ENCODE data around the gene MID1. TPM values are rescaled to one million over a fixed set of nuclear protein-coding genes. Genes with fewer than 3 reads are reported as not detected.

MID1 gene
- polyA plus RNA-seq, 2 of the 4 experiments (the other 2 are of a cell fraction) = 59.5 to 106 TPM

GRCh38 chrX:10629905-10630304 is 9.5 kb upstream of the MID1 start:
- ChIA-PET POLR2A (no interaction called here), CTCF (interaction anchor here (0.7 to 4.5 kb wide), 3 partner anchors 9 to 440 kb away, joined by 3 to 41 read pairs (median 22); partner anchors contain the start of gene MID1)
- no peaks in the 10 kb centered on the region for H3K9me3 ChIP-seq
- H3K4me1 ChIP-seq = peaks cover 70% of the 10 kb centered on the region
- TF ChIP-seq REST (IDR thresholded peaks at IDR 0.05) (no peak), TFCP2L1 (CRISPR knock-in tag; IDR thresholded peaks at IDR 0.05) (no peak), FOXS1 (CRISPR knock-in tag; IDR thresholded peaks at IDR 0.05) (no peak), HOXA7 (CRISPR knock-in tag; IDR thresholded peaks at IDR 0.05) (no peak), JUNB (IDR thresholded peaks at IDR 0.05) (no peak), HMGXB4 (CRISPR knock-in tag; IDR thresholded peaks at IDR 0.05; ENCODE audit: borderline replicate concordance) (no peak), EHMT2 (IDR thresholded peaks at IDR 0.05; ENCODE audit: low read depth) (no peak), BCL3 (IDR thresholded peaks at IDR 0.05) (no peak), JUN (IDR thresholded peaks at IDR 0.05) (no peak), RAD21 (conservative IDR thresholded peaks at IDR 0.05 in 1 of 2, IDR thresholded peaks at IDR 0.05 in 1 of 2) (no peak), HEYL (CRISPR knock-in tag; IDR thresholded peaks at IDR 0.05) (no peak), BHLHE40 (IDR thresholded peaks at IDR 0.05; ENCODE audit: low read depth, low read length) (no peak), FOSB (CRISPR knock-in tag; IDR thresholded peaks at IDR 0.05) (no peak), SMC3 (IDR thresholded peaks at IDR 0.05) (no peak), TP53 (CRISPR knock-in tag; IDR thresholded peaks at IDR 0.05) (no peak), HOXB13 (CRISPR knock-in tag; IDR thresholded peaks at IDR 0.05; ENCODE audit: low read depth) (no peak)
- WGBS (ENCODE audit: missing lambda C conversion rate) = 93% methylated on average over 3 of the region's 3 CpGs
- peak; percentile 97 for FAIRE-seq
- peak overlapping the region; percentile 38; the same call in 1 of the 3 replicates for H3K4me2 ChIP-seq
- no peak overlapping the region for H3K4me3 ChIP-seq
- no peak for ATAC-seq
- peak overlapping the region; percentile 87 to 93 for H3K27ac ChIP-seq
- DNase-seq (ENCODE audit: low read depth in 1 of 2, low spot score in 1 of 2) = no peak

- peak; percentile 100 for FAIRE-seq
- H3K4me1 ChIP-seq = peaks cover 65% of the 10 kb centered on the region
- no peak overlapping the region for H3K4me3 ChIP-seq
- DNase-seq (ENCODE audit: low read depth in 1 of 2, low spot score in 1 of 2) = no peak
- ATAC-seq = no peak; a peak in 1 of 6 replicates
- no peaks in the 10 kb centered on the region for H3K9me3 ChIP-seq
- no peak for TF ChIP-seq TFCP2L1 (CRISPR knock-in tag; IDR thresholded peaks at IDR 0.05)
- TF ChIP-seq JUNB (IDR thresholded peaks at IDR 0.05) = peak; percentile 22; the same call in 1 of the 2 replicates
- peak in 1 of 2 experiments; percentile 30; a peak in 1 of 5 replicates for TF ChIP-seq JUN (IDR thresholded peaks at IDR 0.05)
- TF ChIP-seq EP300 (IDR thresholded peaks at IDR 0.05) = peak in 1 of 2 experiments; percentile 17; a peak in 1 of 5 replicates
- TF ChIP-seq MAFK (IDR thresholded peaks at IDR 0.05; ENCODE audit: partially characterized antibody) = peak; percentile 31
- TF ChIP-seq RNF2 (IDR thresholded peaks at IDR 0.05; ENCODE audit: borderline replicate concordance, low read depth) = no peak
- TF ChIP-seq FOSL2 (IDR thresholded peaks at IDR 0.05) = no peak
- peak; percentile 49; the same call in 1 of the 2 replicates for TF ChIP-seq FOSL2 (CRISPR knock-in tag; IDR thresholded peaks at IDR 0.05)
- TF ChIP-seq CBX8 (IDR thresholded peaks at IDR 0.05) = no peak
- TF ChIP-seq NFE2L2 (conservative IDR thresholded peaks at IDR 0.05; ENCODE audit: low read length) = no peak
- H3K27ac ChIP-seq = peak overlapping the region; percentile 51 to 93
- 73% methylated on average over 3 of the region's 3 CpGs for WGBS (ENCODE audit: missing lambda C conversion rate)
- H3K4me2 ChIP-seq = peak overlapping the region; percentile 31
- POLR2A ChIA-PET = no interaction called here
- CTCF ChIA-PET = no interaction called here
These were observed 8.5 kb upstream of the MID1 start for GRCh38 chrX:10628906-10629305.
